ENCODE data around the gene OSGIN1.
A peak's percentile ranks its signal among the peaks of the same experiment; 100 is the strongest.
"Not testable (repeated sequence)": the region's sequence is repeated elsewhere in the genome, so short reads cannot be mapped to it uniquely, and the experiment has no call there.

The OSGIN1 gene

DNA sequence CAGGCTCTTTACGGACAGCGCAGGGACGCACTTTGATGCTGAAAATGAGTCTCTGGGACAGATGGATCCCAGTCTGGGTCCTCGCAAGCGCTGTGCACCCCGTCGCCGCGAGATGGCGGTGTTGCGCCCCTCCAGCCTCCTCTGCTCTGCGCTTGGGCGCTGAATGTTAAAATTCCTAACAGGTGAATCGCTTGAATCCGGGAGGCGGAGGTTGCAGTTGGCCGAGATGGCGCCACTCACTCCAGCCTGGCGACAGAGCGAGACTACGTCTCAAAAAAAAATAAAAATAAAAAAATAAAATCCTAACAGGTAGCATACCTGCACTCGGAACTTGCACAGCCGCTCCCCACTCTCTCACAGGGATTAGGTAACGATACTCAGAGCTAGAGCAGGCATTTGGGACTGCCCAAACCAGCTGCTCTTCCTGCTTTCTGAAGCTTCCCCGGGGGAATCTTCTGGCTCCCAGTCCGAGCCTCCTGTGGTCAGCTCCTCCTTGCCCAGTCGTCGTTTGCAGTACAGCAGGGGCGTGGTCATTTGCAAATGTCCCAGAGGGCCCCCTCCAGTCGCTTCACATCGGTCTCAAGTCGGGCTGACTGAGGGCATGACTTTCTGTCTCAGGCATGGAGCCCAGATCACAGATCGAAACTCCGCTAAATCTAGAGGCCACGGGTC is 26.2 kb upstream of the OSGIN1 start:
- peak; percentile 63 for DNase-seq

DNA sequence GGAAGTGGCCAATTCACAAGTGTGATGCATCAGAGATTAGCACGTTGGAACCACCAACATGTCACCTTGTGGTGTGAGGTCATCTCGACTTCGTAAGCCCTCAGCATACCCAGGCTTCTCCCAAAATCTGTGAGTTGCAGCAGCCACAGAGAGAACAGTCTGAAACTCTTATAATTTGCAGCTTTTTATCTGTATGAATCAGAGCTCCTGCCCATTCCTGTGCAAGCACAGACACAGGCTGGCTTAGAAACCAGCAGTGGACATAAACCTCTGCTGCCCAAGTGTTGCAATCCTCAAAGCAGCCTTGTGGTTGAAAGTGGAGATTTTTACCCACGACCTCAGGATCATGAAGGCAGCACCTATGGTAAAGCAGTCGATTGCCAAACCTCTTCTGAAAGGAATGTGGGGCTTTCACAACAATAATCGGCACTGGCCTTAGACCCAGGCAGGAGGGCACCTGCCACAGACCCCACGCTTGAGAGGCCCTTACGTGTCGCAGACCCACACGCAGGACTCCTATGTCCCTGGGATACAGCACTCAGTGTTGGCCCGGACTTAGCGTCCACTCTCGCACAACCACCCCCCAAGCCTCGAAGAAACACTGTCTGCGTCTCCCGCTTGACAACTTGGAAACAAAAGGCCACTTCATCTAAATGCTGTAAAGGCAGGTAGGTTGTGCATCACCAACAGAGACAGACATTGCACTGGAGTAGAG is 24.5 kb upstream of the OSGIN1 start:
- no peak for DNase-seq

DNA sequence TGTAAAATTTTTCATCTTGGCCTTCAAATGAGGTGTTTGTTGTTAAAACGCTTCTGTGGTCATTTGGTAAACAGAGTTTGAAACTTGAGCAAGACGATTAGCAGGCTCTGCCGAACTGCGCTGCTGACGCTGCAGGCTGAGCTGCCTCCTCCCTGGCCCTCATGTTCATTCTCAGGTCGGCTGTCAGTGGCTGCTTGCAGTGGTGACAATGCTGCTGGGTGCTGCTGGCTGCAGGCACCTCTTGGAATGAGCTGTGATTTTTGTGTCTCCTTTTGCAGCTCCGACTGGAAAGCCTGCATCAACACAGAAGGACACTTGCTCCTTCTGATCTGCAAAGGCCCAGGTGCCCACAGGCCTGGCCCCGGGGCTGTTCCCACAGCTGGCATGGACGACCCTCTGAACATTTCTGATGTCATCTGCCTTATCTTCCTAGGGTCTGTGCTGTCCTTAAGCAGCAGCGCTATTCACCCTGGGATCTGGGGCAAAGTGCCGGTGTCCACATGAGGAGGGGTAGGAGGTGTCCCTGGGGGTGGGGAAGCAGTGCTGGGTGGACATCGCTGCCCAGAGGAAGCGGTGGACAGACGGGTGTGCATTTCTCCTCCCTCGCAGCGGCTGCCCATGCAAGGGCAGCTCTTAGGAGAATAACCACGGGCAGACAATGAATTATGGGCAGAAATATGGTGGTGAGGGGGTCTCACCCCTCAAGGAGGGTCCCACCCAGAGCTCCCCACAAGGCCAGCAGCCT is 23.1 kb upstream of the OSGIN1 start:
- no peak for DNase-seq

DNA sequence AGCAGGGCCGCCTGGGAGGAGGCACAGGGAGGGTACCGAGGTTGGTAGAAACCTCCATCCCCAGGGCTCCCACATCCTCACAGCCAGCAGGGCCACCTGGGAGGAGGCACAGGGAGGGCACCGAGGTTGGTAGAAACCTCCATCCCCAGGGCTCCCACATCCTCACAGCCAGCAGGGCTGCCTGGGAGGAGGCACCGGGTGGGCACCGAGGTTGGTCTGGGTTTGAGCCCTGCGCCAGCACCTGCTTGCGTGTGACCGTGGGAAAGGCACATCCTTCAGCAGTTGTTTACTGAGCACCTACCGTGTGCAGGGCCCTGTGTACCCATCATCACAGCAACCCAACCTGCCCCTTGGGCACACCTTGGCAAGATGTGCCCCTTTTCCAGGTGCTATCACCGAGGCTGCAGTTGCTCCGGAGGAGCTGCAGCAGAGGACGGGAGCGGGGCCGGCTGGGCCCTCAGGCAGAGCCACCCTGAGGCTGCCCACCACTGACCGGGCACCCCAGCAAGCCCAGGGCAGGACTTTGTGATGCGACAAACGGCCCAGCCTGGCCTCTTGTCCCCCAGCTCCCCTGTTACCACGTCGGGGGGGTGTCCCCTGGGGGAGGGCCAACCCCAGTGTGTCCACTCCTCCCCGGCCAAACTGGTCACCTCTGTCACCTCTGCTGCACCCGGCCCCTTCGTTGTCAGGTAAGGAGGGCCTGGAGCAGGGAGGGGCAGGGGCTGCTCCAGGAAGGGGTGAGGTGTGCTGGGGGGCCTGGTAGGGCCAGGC is 22.1 kb upstream of the OSGIN1 start:
- DNase-seq, result no peak

DNA sequence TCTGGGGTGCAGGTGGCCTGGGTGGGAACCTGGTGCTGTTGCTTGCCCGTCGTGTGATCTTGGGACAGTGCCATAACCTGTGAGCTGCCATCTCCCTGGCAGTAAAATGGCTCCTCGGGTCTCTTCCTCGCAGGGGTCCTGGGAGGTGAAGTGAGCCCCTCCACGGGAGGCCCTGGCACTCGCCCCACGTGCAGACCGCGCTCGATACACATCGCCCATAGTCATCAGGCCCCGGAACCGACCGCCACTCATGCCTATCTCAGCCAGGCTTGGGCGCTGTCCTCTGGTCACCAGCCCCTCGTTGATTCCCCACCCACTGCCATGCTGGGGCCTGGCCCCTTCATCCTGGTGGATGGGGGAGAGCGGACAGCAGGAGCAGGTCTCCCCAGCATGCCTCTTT is 21.5 kb upstream of the OSGIN1 start:
- DNase-seq, result no peak

DNA sequence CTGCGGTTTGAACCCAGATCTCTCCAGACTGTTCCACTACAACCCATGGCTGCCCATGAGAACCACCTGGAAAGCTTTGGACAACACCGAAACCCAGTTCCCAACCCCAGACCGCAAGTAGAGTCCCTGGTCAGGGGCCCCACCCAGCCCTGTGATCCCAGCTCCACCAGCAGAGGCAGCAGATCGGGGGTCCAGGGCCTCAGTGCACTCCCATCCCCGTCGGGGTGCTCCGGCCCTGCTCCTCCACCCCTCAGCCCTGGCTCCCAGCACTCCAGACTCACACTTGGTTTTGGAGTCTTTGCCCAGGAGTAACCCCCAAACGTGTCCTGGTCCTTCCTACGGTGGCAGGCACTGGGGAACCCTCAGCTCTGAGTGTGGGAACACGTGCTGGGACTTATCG is 20.7 kb upstream of the OSGIN1 start:
- no peak for DNase-seq

DNA sequence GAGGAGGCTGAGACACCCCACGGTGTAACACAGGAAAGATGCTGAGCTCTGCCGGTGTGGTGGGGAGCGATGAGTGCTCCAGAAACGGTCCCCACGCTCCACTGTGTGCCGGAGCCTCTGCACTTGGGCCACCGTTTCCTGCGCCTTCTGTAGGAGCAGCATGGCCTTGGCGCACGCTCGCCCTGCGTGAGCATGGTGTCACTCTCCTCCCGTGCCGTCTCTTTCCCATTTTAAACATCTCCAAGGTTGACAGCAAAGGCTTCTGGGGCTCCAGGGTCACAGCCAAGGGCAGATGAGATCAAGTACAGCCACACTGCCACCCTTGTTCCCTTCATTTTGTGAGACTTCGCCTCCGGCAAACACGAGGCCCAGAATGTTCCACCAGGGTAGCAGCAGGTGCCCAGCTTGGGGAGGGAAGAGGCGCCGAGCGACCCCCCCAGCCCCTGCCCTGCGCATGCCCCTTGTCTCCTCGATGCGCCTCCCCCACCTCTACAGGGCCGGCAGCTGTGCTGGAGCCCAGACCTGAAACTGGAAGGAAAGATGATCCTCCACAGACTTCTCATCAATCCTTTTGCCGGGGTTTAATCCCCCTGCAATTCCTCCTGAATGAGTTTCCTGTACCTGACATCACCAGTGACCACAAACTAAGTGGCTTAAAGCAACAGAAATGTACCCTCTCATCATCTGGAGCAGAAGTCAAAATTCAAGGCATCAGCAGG is 19.9 kb upstream of the OSGIN1 start:
- no peak for DNase-seq

DNA sequence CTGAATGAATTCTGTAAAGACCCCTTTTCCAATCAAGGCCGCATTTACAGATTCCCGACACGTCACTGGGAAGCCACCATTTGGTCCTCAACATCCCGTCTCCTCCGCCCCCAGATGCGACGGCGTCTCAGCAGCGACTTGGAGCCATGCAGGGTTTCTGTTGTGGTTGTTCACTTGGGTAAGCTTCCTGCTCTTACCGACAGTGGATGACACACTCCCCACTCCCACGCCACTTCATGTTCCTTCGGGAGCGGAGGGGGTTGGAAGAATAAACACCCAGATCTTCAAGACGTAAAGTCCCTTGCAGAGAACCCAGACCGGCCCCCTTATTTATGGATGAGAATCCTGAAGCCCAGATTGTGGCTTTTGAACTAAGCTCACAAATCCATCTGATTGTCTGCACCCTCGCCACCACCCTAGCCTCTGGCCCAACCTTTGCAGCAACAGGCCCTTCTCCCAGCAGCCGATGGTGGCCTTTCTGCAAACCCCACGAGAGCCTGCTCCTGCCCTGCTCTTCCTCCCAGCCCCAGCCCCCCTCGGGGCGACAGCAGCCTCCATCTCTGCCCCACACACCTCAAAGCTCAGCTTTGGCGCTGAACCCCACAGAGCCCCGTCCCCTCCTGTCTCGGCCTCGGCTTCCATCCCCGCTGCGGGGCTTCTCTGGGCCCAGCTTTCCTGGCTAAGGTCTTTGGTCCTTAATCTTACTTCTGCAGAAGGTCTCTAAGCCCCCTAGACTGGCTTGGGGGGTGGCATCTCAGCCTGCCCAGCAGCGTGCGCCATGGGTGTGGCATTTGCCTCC is 19.0 kb upstream of the OSGIN1 start:
- no peak for DNase-seq

DNA sequence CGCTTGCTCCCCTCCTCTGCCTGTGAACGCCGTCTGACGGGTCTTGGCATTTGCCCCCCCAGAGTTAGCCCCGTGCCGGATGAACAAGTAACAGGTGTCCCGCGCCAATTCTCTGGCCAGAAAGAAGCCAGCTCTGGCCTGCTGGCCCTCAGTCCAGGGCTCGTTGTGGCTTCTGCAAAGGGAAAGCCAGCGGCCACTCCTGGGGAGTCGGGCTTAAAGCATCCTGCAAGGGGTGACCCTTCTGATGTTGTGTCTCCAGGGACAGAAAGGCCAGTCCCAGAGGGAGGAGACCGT is 18.4 kb upstream of the OSGIN1 start:
- DNase-seq, result no peak

DNA sequence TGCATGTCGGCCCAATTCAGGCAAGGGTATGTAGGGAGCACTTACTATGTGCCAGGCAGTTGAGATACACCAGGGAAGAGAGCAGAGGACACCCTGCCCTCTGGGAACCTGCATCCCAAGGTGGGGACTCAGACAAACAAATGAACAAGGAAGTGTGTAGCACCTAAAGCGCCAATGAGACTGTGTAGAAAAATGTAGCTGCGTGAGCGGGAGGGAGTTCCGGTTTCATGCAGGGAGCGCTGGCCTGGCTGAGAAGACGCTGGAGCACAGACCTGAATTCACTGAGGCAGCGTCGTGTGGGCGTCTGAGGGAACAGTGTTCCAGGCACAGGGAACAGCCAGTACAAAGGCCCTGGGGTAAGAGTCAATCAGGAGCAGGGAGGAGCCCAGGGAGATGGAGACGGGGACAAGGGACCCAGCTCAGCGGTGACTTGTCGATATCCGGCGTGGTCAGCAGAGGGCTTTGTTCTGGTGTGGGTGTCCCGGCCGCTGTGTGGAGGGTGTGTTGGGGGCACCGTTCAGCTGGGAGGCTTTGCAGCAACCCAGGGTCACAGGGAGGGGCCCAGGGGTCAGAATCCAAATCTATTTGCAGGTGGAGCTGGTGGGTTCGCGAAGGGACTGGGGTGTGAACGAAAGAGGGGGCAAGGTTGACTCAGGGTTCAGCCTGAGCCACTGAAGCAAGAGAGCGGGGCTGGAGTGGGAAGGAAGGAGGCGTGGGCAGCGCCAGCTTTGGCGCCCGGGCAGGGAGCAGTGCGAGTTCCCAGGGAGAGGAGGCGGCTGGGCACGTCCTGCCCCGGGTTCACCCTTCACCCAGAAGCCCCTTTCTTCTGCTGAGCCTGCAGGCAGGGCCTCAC is 17.8 kb upstream of the OSGIN1 start:
- no peak for DNase-seq

DNA sequence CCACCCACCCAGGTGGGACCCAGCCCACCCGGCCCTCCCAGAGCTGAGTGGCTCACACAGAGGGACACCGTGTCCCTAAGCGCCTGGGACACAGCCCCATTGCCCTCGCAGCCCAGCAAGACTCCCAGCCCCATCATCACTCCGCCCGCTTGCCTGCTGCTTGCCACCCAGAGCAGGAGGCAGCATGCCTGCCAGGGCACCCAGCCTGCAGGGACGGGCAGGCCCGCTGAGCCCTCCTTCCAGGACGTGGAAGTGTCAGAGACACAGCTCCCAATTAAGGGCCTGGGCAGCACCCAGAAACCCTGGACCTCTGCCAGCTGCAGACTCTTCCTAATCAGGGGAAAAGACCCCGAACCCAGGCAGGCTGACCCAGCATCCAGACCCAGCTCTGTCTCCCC is 17.2 kb upstream of the OSGIN1 start:
- DNase-seq, result no peak

DNA sequence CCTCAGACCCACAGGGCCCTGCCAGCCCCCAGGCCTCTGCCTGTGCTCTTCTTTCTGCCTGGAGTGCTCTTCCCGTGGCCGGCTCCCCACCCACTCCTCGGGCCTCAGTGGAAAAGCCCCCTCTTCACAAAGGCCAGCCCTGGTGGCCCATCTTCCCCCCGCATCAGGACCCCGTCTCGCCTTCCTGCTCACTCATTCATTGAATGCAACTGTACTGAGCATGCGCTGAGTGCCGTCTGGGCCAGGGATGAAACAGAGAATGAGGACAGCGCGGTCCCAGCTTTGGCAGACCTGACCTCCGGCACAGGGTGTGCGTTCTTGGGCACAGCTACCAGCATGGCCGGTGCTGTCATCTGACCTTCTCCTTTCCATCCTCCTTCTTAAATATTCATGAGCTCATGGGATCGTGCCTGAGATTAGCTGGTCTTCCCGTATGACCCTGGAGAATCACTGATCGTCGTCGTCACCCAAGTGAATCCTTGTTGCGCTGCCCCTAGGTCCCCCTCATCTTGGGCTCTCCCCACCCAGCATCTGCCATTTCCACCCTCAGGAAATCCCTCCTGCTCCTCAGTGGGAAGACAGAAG is 16.4 kb upstream of the OSGIN1 start:
- no peak for DNase-seq

DNA sequence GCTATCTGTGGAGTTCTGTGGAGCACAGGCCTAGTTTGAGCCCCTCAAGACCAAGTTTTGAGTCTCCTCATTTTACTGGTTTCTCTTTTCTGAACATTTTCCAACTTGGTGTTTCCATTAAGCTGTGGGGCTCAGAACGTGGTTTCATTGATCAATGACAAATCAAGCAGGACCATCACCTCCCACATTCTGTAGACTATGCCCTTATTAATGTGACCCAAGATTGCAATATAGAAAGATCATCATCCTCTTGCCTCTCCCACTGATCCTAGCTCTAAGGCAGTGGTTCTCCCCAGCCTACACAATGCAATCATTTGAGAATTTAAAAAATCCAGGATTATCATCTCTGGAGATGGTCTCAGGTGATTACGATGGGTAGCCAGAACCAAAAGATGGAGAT is 15.8 kb upstream of the OSGIN1 start:
- no peak for DNase-seq

DNA sequence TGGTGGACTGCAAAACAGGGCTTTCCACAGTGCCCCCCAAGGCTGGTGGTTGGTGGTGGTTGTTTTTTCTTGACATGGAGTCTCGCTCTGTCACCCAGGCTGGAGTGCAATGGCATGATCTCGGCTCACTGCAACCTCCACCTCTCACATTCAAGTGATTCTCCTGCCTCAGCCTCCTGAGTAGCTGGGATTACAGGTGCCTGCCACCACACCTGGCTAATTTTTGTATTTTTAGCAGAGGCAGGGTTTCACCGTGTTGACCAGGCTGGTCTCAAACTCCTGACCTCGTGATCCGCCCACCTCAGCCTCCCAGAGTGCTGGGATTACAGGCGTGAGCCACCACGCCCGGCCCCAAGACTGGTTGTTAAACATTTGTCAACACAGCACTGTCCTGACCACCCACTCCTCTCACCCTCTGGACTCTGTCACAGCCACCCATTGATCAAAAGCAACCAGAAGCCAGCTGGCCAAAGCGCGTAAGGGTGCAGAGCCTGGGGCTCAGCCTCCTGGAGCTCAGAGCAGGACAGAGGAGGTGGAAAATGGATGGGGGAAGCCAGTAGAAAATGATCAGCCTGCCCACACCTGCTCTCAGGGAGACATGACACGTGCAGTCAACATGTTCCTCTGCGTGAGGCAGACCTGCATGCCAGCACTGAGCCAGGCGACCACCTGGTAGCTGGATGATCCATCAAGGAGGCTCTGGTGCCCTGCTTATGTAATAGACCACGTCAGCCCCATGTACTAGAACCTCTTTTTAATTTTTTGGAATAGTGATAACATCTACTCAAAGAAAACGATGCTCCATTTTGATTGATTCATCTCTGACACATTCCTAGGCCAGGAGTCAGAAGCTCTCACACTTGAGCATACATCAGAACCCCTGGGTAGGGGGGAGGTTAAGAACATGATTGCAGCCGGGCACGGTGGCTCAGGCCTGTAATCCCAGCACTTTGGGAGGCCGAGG is 14.8 kb upstream of the OSGIN1 start:
- DNase-seq, result no peak

DNA sequence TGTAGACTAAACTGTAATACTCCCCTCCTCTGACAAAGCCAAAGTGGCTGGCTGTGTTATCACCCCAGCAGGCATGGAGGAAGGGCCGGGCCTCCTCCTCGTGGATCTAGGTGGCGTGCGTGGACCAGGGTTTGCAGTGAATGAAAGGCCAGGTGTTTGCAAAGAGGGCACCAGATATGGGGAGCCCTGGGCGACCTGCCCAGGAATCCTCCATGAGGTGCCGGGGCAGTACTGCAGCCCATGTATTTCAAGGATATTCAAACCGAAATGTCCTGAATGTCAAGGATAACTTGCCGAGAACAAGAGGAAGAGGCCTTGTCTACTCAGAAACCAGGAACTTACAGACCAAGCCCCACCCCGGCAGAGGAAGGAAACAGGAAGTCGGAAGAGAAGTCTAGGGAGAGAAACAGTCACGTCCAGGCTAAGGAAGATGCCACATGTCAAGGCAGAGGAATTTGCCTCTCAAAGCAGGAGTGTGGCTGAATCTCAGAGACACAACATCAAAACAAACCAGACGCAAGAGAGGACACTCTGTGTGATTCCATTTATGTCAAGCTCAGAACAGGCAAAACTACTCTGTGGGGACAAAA is 13.7 kb upstream of the OSGIN1 start:
- no peak for DNase-seq

DNA sequence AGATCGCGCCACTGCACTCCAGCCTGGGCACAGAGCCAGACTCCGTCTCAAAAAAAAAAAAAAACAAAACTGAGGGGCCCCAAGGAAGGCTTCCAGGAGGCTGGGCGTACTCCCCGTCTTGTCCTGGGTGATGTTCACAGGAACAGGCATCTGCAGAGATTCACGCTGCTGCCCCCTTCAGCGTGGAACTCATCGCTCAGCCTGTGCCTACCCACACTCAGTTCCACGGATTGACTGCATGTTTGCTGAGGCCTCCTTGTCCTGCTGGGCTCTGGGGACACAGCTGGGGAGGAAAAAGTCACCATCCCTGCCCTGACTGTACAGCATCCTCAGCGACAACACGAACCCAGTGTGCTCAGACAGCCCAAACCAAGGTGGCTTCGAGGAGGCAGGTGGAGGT is 12.9 kb upstream of the OSGIN1 start:
- no peak for DNase-seq

DNA sequence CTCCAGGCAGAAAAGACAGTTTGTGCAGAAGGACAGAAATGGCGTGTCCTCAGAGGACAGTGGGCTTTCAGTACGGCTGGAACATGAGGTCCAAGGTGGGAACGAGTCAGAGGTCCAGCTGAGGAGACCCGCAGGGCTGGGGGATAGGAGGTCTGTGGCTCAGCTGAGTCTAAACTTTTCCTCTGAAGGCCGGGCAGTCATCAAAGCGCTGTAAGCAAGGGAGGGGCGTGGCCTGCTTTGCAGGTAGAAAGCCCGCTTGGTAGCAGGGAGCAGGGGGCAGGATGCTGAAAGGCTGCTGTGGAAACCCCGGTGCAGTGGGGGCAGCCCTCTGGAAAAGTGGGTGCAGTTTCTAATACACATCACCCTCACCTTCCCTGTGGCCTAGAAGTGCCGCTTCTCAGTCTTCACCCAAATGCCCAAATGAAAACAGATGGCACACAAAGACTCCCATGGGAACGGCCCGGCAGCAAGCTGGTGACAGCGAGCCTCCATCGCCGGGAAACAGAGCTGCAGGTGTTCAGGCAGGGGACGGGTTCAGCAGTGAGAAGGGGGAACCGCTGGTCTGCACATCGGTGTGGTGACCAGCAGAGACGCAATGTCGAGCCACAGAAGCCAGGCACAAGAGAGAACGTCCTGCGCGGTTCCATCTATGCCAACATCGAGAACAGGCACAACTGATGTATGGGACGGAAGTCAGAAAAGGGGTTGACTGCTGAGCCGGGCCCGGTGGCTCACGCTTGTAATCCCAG is 12.2 kb upstream of the OSGIN1 start:
- no peak for DNase-seq

DNA sequence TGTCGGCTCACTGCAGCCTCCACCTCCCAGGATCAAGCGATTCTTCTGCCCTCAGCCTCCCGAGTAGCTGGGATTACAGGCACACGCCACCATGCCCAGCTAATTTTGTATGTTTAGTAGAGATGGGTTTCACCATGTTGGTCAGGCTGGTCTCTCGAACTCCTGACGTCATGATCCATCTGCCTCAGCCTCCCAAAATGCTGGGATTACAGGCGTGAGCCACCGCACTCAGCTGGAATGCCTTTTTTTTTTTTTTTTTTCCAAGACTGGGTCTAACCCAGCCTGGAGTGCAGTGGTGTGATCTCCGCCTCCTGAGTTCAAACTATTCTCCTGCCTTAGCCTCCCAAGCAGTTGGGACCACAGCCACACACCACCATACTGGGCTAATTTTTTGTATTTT is 11.5 kb upstream of the OSGIN1 start:
- not testable (repeated sequence) for DNase-seq
